SK-N-SH treated with all-trans-retinoic acid at 6 μM for 48 hours (cell line): ENCODE measurements around the gene NAPA.

Experiments
- ATAC-seq: fragments of 200-7000 bp; cut with Tn5 transposase; 3 replicates; pipeline ENCODE4 v1.9.1; 2020; ENCODE audit warnings: mild to moderate bottlenecking, moderate library complexity
- ARNTL ChIP-seq: fragments of 450-650 bp; formaldehyde crosslinking; IDR thresholded peaks from 2 replicates; pipeline ENCODE4 v1.5.0; 2020; ENCODE audit warnings: low read depth, mild to moderate bottlenecking, moderate library complexity, borderline replicate concordance
- BACH2 ChIP-seq: fragments of 250-450 bp; sonication (Bioruptor Pico); IDR thresholded peaks from 2 replicates; pipeline ENCODE4 v1.9.0; 2021; ENCODE audit warnings: mild to moderate bottlenecking, borderline replicate concordance
- CREB5 ChIP-seq: fragments of 250-450 bp; sonication (Bioruptor Pico); IDR thresholded peaks from 2 replicates; pipeline ENCODE4 v1.5.1; 2020; ENCODE audit warnings: low read depth, mild to moderate bottlenecking, moderate library complexity
- CSDC2 ChIP-seq: fragments of 250-450 bp; sonication (Bioruptor Pico); IDR thresholded peaks from 2 replicates; pipeline ENCODE4 v1.5.0; 2020; ENCODE audit warnings: mild to moderate bottlenecking, moderate library complexity
- ESRRG ChIP-seq: fragments of 250-450 bp; sonication (Bioruptor Pico); IDR thresholded peaks from 2 replicates; pipeline ENCODE4 v1.6.1; 2021; ENCODE audit warnings: mild to moderate bottlenecking
- GLIS3 ChIP-seq: fragments of 250-450 bp; sonication (Bioruptor Pico); IDR thresholded peaks from 2 replicates; pipeline ENCODE4 v1.5.0; 2020; ENCODE audit warnings: mild to moderate bottlenecking, moderate library complexity
- OSR1 ChIP-seq: fragments of 250-450 bp; sonication (Bioruptor Pico); IDR thresholded peaks from 2 replicates; pipeline ENCODE4 v1.8.0; 2022; ENCODE audit warnings: moderate library complexity, mild to moderate bottlenecking, inconsistent platforms
- PATZ1 ChIP-seq: fragments of 250-450 bp; sonication (Bioruptor Pico); IDR thresholded peaks from 2 replicates; pipeline ENCODE4 v1.8.0; 2020; ENCODE audit warnings: mild to moderate bottlenecking, moderate library complexity, borderline replicate concordance
- POU6F1 ChIP-seq: fragments of 250-450 bp; sonication (Bioruptor Pico); IDR thresholded peaks from 2 replicates; pipeline ENCODE4 v1.8.0; 2021; ENCODE audit warnings: low read depth, mild to moderate bottlenecking, moderate library complexity, borderline replicate concordance
- PPARA ChIP-seq: fragments of 250-450 bp; sonication (Bioruptor Pico); IDR thresholded peaks from 2 replicates; pipeline ENCODE4 v1.5.0; 2020; ENCODE audit warnings: mild to moderate bottlenecking, borderline replicate concordance
- RARB ChIP-seq: fragments of 250-450 bp; sonication (Bioruptor Pico); IDR thresholded peaks from 2 replicates; pipeline ENCODE4 v1.8.0; 2021; ENCODE audit warnings: mild to moderate bottlenecking, moderate library complexity
- SNAI2 ChIP-seq: fragments of 250-450 bp; sonication (Bioruptor Pico); IDR thresholded peaks from 2 replicates; pipeline ENCODE4 v1.5.0; 2020; ENCODE audit warnings: mild to moderate bottlenecking, moderate library complexity
- TOX ChIP-seq: fragments of 250-450 bp; sonication (Bioruptor Pico); IDR thresholded peaks from 2 replicates; pipeline ENCODE4 v1.8.0; 2021; ENCODE audit warnings: mild to moderate bottlenecking, moderate library complexity, borderline replicate concordance
- TSHZ2 ChIP-seq: fragments of 250-450 bp; sonication (Bioruptor Pico); IDR thresholded peaks from 2 replicates; pipeline ENCODE4 v1.5.0; 2020; ENCODE audit warnings: mild to moderate bottlenecking, moderate library complexity
- ZC3H10 ChIP-seq: fragments of 250-450 bp; sonication (Bioruptor Pico); IDR thresholded peaks from 2 replicates; pipeline ENCODE4 v1.5.1; 2021; ENCODE audit warnings: mild to moderate bottlenecking, moderate library complexity
- ZFP3 ChIP-seq: fragments of 250-450 bp; sonication (Bioruptor Pico); IDR thresholded peaks from 2 replicates; pipeline ENCODE4 v1.5.0; 2020; ENCODE audit warnings: mild to moderate bottlenecking, moderate library complexity
- ZFP30 ChIP-seq: fragments of 450-650 bp; formaldehyde crosslinking; IDR thresholded peaks from 2 replicates; pipeline ENCODE4 v1.5.0; 2022; ENCODE audit warnings: mild to moderate bottlenecking, moderate library complexity
- ZNF565 ChIP-seq: fragments of 450-650 bp; formaldehyde crosslinking; conservative IDR thresholded peaks from 2 replicates; pipeline ENCODE4 v1.5.0; 2020; ENCODE audit warnings: low read depth, mild to moderate bottlenecking, moderate library complexity
- ZNF70 ChIP-seq: fragments of 450-650 bp; formaldehyde crosslinking; IDR thresholded peaks from 2 replicates; pipeline ENCODE4 v1.5.0; 2020; ENCODE audit warnings: mild to moderate bottlenecking, moderate library complexity

The NAPA gene

GRCh38 chr19:47514869-47515588 is at the start of gene NAPA:
Gene NAPA, minus strand, starts transcription at chr19:47515063. Its CDS starts 123 bp downstream, at chr19:47514940.
- no peak for TF ChIP-seq SNAI2 (CRISPR knock-in tag)
- peak; percentile 99 for TF ChIP-seq PATZ1 (CRISPR knock-in tag)
- TF ChIP-seq TSHZ2 (CRISPR knock-in tag): no peak
- no peak for TF ChIP-seq TOX (CRISPR knock-in tag)
- peak; percentile 97 for ATAC-seq

- TF ChIP-seq ESRRG (no peak), ZNF70 (CRISPR knock-in tag) (no peak), CSDC2 (CRISPR knock-in tag) (no peak), PPARA (CRISPR knock-in tag) (no peak), GLIS3 (CRISPR knock-in tag) (no peak), BACH2 (CRISPR knock-in tag) (no peak), ZC3H10 (CRISPR knock-in tag) (no peak), TOX (CRISPR knock-in tag) (no peak), POU6F1 (CRISPR knock-in tag) (no peak)
Measured at GRCh38 chr19:47564081-47564480, 49.2 kb upstream of the NAPA start.

GRCh38 chr19:47561440-47562057 is 46.7 kb upstream of the NAPA start:
- no peak for TF ChIP-seq ESRRG
- ATAC-seq: no peak

More at GRCh38 chr19:47564081-47564480, 49.2 kb upstream of the NAPA start:
- no peak for ATAC-seq

GRCh38 chr19:47560999-47561398 is 46.1 kb upstream of the NAPA start:
- no peak for ATAC-seq
- no peak for TF ChIP-seq TOX (CRISPR knock-in tag)
- no peak for TF ChIP-seq TSHZ2 (CRISPR knock-in tag)
- no peak for TF ChIP-seq POU6F1 (CRISPR knock-in tag)
- TF ChIP-seq GLIS3 (CRISPR knock-in tag): no peak
- no peak for TF ChIP-seq PPARA (CRISPR knock-in tag)
- no peak for TF ChIP-seq SNAI2 (CRISPR knock-in tag)
- no peak for TF ChIP-seq RARB (CRISPR knock-in tag)
- TF ChIP-seq BACH2 (CRISPR knock-in tag): no peak
- TF ChIP-seq ZFP3 (CRISPR knock-in tag): no peak
- no peak for TF ChIP-seq OSR1 (CRISPR knock-in tag)
- no peak for TF ChIP-seq ARNTL
- TF ChIP-seq CREB5 (CRISPR knock-in tag): no peak
- TF ChIP-seq ZFP30 (CRISPR knock-in tag): no peak
- TF ChIP-seq CSDC2 (CRISPR knock-in tag): no peak
- TF ChIP-seq PATZ1 (CRISPR knock-in tag): no peak
- TF ChIP-seq ZNF565 (CRISPR knock-in tag): no peak
